ENCODE results near the gene PRICKLE2. TPM values are rescaled to one million over a fixed set of nuclear protein-coding genes. Genes with fewer than 3 reads are reported as not detected.
A peak's percentile ranks its signal among the peaks of the same experiment; 100 is the strongest.

The PRICKLE2 gene
- total RNA-seq, 1 donor from 2014 or later, result 43.2 TPM

GRCh38 chr3:64240396-64240795 lies 15.1 kb upstream of the PRICKLE2 start:
- TF ChIP-seq, protein P1, sequence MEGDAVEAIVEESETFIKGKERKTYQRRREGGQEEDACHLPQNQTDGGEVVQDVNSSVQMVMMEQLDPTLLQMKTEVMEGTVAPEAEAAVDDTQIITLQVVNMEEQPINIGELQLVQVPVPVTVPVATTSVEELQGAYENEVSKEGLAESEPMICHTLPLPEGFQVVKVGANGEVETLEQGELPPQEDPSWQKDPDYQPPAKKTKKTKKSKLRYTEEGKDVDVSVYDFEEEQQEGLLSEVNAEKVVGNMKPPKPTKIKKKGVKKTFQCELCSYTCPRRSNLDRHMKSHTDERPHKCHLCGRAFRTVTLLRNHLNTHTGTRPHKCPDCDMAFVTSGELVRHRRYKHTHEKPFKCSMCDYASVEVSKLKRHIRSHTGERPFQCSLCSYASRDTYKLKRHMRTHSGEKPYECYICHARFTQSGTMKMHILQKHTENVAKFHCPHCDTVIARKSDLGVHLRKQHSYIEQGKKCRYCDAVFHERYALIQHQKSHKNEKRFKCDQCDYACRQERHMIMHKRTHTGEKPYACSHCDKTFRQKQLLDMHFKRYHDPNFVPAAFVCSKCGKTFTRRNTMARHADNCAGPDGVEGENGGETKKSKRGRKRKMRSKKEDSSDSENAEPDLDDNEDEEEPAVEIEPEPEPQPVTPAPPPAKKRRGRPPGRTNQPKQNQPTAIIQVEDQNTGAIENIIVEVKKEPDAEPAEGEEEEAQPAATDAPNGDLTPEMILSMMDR (IDR thresholded peaks at IDR 0.05; ENCODE audit: unreplicated experiment), result no peak
- Mint-ChIP-seq H3K4me1 (peaks cover 61% of the 10 kb centered on the region), H3K36me3 (peaks cover 18% of the 10 kb centered on the region), H3K27ac (peak overlapping the region; percentile 82), H3K27me3 (ENCODE audit: low read depth) (no peaks in the 10 kb centered on the region), H3K4me3 (no peak overlapping the region), H3K9me3 (peaks cover 11% of the 10 kb centered on the region)
- no peak for DNase-seq (ENCODE audit: low spot score in 2 of 2, unreplicated experiment in 2 of 2)

- Mint-ChIP-seq H3K36me3 (peaks cover 23% of the 10 kb centered on the region), H3K9me3 (peaks cover 16% of the 10 kb centered on the region), H3K27ac (peak overlapping the region; percentile 97), H3K4me1 (peaks cover 57% of the 10 kb centered on the region), H3K27me3 (ENCODE audit: low read depth) (no peaks in the 10 kb centered on the region), H3K4me3 (no peak overlapping the region)
- TF ChIP-seq, protein P1 (IDR thresholded peaks at IDR 0.05; ENCODE audit: unreplicated experiment), result no peak
- no peak for DNase-seq (ENCODE audit: low spot score in 2 of 2, unreplicated experiment in 2 of 2)
These were observed 14.6 kb upstream of the PRICKLE2 start for GRCh38 chr3:64239841-64240240.

- peak; percentile 54 to 74 for DNase-seq (ENCODE audit: low spot score in 2 of 2, unreplicated experiment in 2 of 2)
- no peaks in the 10 kb centered on the region for H3K27me3 Mint-ChIP-seq (ENCODE audit: low read depth)
- peaks cover 20% of the 10 kb centered on the region for H3K9me3 Mint-ChIP-seq
- peaks cover 27% of the 10 kb centered on the region for H3K36me3 Mint-ChIP-seq
- peak overlapping the region; percentile 97 for H3K27ac Mint-ChIP-seq
- H3K4me1 Mint-ChIP-seq, result peaks cover 57% of the 10 kb centered on the region
- TF ChIP-seq, protein P1 (IDR thresholded peaks at IDR 0.05; ENCODE audit: unreplicated experiment), result no peak
- peak overlapping the region; percentile 27 for H3K4me3 Mint-ChIP-seq
These were observed 13.9 kb upstream of the PRICKLE2 start for GRCh38 chr3:64238971-64239667.

DNA sequence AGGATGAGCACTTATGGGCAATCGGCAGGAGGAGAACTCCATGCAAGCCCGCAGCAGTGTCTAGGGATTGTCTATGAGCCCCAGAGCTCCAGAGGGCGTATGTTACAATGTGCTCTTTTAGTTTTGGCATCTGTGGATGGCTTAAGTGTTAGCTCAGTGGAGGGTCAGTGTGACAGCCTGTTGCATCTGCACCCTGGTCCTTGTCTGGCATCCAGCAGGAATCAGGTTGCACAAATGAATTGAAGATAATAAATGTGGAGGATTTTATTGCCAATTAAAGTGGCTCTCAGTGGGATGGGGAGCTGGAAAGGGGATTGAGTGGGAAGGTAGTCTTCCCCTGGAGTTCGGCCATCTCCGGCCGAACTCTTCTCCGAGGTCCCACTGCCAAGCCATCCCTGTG lies 11.8 kb upstream of the PRICKLE2 start:
- Mint-ChIP-seq H3K4me1 (peaks cover 39% of the 10 kb centered on the region), H3K27me3 (ENCODE audit: low read depth) (no peaks in the 10 kb centered on the region), H3K9me3 (peaks cover 20% of the 10 kb centered on the region), H3K27ac (peak overlapping the region; percentile 40), H3K36me3 (peaks cover 27% of the 10 kb centered on the region), H3K4me3 (no peak overlapping the region)
- TF ChIP-seq, protein P1 (IDR thresholded peaks at IDR 0.05; ENCODE audit: unreplicated experiment), result no peak
- DNase-seq (ENCODE audit: low spot score in 2 of 2, unreplicated experiment in 2 of 2), result no peak

DNA sequence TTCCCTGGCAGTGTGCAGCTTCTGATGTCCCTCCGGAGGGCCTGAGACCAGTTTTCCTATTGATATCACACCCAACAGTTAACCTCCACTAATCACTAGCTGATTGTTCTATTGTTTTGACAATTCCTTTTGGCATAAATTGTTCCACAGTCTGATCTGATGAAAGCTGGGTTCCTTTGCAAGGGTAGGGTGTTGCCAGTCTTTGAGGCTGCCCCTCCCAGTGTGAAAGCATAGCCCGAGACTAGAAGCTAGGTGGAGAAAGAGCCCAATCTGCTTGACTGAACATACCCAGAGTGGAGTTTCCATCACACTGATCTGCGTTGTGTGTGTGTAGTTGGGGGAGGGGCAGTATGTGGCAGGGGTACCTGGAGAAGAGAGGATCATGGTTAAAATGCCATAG lies 10.3 kb upstream of the PRICKLE2 start:
- DNase-seq (ENCODE audit: low spot score in 2 of 2, unreplicated experiment in 2 of 2), result no peak
- peaks cover 27% of the 10 kb centered on the region for H3K36me3 Mint-ChIP-seq
- TF ChIP-seq, protein P1 (IDR thresholded peaks at IDR 0.05; ENCODE audit: unreplicated experiment), result no peak
- H3K27ac Mint-ChIP-seq, result no peak overlapping the region
- no peaks in the 10 kb centered on the region for H3K27me3 Mint-ChIP-seq (ENCODE audit: low read depth)
- H3K4me1 Mint-ChIP-seq, result peaks cover 38% of the 10 kb centered on the region
- no peak overlapping the region for H3K4me3 Mint-ChIP-seq
- H3K9me3 Mint-ChIP-seq, result peaks cover 20% of the 10 kb centered on the region
